Cardiac fibroblast (primary cell): ENCODE results near the gene FERMT3.

ENCODE experiments used
- DNase-seq, 2 donors: peaks; one replicate each; pipeline versions ENCODE4 v3.0.0 to v3.0.0-alpha.2; 2010; ENCODE audit warnings: low read depth in 2 of 2
- H3K4me3 ChIP-seq, 2 donors: replicated peaks in 1 of 2; 1 replicate in 1 of 2; 2 replicates in 1 of 2; pipeline ENCODE4 v1.5.1; 2011; ENCODE audit warnings: low read depth in 2 of 2, low read length in 2 of 2, mild to moderate bottlenecking in 2 of 2, moderate library complexity in 1 of 2
- CTCF ChIP-seq: IDR thresholded peaks from one replicate; pipeline ENCODE4 v1.5.1; 2011; ENCODE audit warnings: low read depth, mild to moderate bottlenecking, low read length, inconsistent platforms

FERMT3 gene

GRCh38 chr11:64249038-64249437 lies 42.5 kb downstream of the FERMT3 start:
- no peak for TF ChIP-seq CTCF
- H3K4me3 ChIP-seq: no peak overlapping the region
- DNase-seq: no peak

GRCh38 chr11:64249563-64250414 lies 43.3 kb downstream of the FERMT3 start:
- TF ChIP-seq CTCF: no peak
- no peak overlapping the region for H3K4me3 ChIP-seq
- no peak for DNase-seq

- no peak for DNase-seq
- TF ChIP-seq CTCF: no peak
- peak overlapping the region; percentile 57 to 85 for H3K4me3 ChIP-seq
These were observed 44.0 kb downstream of the FERMT3 start for GRCh38 chr11:64250415-64251015.

- peak; percentile 38 to 61 for DNase-seq
- TF ChIP-seq CTCF: peak; percentile 39
- H3K4me3 ChIP-seq: peak within 1 kb of the TSS; percentile 78 to 85
These were observed 44.7 kb downstream of the FERMT3 start, which contains the start of gene PLCB3 for GRCh38 chr11:64251016-64251752. Gene PLCB3 (plus strand): TSS chr11:64251530. CDS start chr11:64251650, 120 bp downstream.

- TF ChIP-seq CTCF: no peak
- DNase-seq: no peak
- peak overlapping the region; percentile 78 to 85 for H3K4me3 ChIP-seq
These were observed 45.2 kb downstream of the FERMT3 start for GRCh38 chr11:64251753-64252002.

GRCh38 chr11:64252003-64252872 lies 45.7 kb downstream of the FERMT3 start:
- peak; percentile 52 to 57 for DNase-seq
- H3K4me3 ChIP-seq: peak overlapping the region; percentile 78 to 85
- peak; percentile 46 for TF ChIP-seq CTCF
